Hematopoietic multipotent progenitor cell (in vitro differentiated cells): Measurements from ENCODE around the gene SUGP2. TPM values are rescaled to one million over a fixed set of nuclear protein-coding genes. Genes with fewer than 3 reads are reported as not detected.

Source experiments
- DNase-seq, 3 donors: peaks; one replicate each; pipeline ENCODE4 v3.0.0-alpha.2; 2011 to 2015; ENCODE audit warnings: low read depth in 2 of 3, low spot score in 2 of 3
- total RNA-seq: library from RNA; depleted of rRNA; stranded (reverse); fragments of >200 nt; gene quantifications from one replicate; pipeline ENCODE4 v1.2.3, GENCODE V29; 2012

Gene SUGP2
- total RNA-seq, 1 donor = 33.7 TPM

DNA sequence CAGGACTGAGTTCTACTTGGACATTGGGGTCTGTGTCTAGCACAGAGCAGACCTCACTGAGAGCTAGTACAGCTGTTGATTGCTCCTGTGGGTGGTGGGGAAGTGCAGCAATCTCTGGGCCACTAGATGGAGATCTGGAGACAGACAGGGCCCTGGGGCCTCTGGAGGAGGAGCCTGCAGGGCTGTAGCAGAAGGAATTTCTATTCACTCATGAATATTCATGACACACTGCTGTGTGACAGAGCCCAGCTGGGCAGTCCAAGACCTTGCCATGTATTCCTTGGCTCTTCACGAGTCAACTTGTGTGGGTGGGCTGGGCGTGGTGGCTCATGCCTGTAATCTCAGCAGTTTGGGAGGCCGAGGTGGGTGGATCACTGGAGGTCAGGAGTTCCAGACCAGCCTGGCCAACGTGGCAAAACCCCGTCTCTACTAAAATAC lies 37.5 kb downstream of the SUGP2 start:
- peak in 2 of 3 donors; percentile 50 to 51 for DNase-seq

DNA sequence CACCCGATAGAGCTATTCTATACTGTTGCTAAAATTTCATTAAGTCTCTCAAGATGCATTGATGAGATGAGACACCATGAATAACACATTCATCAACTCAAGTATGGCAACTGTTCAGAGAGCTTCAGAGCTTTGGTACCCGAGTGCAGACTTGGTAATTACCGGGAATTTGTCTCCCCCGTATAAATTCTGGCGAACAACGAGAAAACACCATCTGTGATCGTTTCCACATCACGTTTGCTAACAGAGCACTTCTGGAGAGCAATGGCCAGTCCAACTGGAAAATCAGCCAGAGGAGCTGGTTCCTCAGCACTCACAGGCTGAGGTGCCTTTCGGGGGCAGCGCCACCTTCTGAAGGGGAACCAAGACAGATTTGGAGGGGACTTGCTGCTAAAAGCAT lies 40.2 kb downstream of the SUGP2 start:
- no peak for DNase-seq

DNA sequence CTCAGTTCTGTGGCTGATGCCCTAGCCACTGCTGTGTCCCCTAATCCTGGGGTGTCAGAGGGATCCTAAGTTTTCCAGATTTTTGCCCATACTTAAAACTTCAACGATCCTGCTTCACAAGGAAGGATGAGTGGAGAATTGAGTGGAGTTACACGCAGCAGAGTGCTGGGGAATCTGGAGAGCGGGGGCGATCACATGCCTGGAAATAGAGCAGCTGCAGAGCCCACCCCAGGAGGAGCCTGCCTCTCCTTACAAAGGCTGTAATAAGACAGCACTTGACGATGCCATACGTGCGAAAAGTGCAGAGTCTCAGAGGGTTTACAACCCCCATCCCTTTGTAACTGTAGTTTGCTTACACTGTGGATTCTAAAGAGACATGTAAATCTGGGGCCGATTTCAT lies 40.6 kb downstream of the SUGP2 start:
- DNase-seq = no peak

DNA sequence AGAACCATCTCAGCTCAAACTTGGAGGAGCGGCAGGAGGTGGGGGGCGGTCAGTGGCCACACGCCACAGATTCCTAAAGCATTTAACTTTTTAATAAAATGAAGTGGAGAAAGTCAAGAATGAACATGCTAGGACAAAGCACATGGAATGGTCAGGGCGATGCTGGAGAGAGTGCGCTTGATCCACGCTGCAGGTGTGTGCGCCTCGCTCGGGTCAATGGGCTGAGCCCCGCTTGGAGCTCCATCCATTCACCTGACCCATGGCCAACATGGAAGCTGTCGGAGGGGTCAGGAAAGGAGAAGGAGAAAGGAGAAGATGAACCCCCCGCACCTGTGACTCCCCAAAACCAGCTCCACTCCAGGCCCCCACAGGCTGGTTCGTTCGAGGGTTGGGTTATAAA lies 41.8 kb downstream of the SUGP2 start:
- no peak for DNase-seq

DNA sequence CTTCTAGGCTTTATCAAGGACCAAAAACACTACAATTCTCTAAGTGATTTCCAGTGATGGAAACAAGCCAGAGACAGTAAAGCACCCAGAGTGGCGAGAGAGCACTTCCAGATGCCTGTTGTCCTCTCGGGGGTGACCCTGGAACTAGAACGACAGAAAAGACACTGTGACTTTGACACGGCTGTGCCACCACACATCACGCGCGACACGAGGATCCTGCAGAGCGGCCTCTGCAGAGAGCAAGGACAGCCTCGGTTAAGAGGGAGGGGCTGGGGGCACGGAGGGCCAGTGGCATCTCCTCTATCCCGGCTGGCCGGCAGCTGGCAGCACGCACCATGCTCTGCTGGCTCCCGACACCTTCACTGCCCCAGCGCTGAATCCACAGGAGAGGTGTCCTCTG lies 42.3 kb downstream of the SUGP2 start:
- no peak for DNase-seq

DNA sequence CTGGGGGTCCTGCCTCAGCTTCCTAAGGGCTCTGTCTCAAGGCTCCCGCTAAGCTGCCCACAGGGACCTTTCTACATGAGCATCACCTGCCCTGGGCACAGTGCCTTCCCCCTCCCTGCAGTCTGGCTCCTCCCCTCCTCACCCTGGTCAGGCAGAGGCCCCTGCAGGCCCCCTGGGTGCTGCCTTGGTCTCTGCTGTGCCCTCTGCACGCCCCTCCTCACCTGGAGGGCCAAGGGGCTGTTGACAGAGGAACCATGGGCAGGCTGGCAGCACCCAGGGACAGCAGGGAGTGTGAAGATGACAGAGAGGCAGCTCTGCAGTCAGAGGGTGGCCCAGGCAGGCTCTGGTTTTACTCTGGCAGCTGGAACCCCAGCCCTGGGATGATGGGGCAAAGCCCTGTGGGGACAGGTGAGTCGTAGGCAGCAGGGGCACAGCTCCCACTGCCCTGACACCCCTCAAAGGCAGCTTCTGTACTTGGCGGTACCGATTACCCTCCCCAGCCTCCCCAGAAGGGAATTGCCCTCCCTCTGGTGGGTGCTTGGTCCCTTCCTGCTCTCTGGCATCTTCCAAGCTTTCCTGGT lies 43.1 kb downstream of the SUGP2 start:
- no peak for DNase-seq

DNA sequence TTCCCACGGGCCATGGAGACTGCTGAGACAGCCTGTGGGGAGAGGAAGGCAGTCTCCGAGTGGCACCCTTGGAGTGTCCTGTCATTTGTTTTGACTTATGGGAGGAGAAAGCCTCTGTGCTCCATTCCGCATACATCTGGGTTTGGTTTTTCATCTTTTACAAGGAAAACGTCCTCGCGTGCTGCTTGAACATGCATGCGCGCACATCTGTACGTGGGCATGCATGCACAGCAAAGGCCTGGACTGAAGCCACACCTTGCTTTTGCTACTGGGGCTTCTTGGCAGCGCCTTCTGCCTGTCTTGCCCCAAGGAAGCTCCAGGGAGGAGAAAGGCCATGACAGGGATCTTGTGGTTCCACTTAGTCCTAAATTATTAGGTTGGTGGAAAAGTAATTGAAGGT lies 44.0 kb downstream of the SUGP2 start:
- DNase-seq = no peak

DNA sequence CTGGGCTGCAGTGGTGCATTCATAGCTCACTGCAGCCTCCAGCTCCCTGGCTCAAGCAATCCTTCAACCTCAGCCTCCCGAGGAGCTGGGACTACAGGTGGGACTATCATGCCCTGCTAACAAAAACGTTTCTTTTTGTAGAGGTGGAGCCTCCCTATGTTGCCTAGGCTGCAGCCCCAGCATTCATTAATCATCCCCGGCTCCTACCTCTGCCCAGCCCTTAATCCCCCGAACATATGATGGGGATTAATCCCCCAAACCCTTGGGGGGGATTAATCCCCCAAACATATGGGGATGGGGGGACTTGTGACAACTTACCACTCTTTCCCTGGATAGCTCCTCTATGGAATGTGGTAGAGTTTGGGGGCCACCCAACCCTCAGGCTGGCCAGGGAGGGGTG lies 45.9 kb downstream of the SUGP2 start:
- DNase-seq = no peak

DNA sequence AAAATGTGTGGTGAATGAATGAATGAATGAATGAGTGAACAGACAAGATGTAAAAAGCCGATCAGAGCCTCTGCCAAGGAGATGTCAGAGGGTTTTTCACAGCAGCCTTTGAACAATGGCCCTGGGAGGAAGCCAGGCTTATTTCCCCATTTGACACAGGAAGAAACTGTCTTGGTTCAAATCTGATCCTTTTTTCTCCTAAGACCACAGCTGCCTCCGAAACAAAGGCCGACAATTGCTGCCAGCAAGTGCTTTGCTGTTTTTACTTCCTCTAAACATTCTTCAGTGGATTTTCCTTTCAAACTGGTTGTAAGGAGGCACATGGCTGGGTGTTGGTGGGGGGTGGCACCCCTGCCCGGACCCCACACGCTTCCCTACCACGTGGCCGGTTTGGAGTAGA lies 48.1 kb downstream of the SUGP2 start:
- peak in 2 of 3 donors; percentile 47 to 78 for DNase-seq

DNA sequence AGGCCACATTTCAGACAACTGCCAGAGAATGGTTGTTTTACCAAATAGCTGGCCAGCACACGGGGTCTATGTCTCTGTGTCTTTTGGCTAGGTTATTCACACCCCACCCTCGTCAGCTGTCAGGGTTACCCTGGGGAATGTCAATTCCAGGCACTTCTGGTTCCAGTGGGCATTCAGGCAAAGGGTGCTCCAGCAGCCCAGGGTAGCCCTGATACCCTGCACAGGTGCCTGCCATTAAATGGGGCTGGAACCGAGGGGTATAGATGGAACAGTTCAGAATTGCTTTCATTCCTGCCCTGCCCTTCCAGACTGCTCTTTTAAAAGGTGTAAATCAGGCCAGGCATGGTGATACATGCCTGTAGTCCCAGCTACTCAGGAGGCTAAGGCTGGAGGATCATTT lies 49.1 kb downstream of the SUGP2 start:
- no peak for DNase-seq

DNA sequence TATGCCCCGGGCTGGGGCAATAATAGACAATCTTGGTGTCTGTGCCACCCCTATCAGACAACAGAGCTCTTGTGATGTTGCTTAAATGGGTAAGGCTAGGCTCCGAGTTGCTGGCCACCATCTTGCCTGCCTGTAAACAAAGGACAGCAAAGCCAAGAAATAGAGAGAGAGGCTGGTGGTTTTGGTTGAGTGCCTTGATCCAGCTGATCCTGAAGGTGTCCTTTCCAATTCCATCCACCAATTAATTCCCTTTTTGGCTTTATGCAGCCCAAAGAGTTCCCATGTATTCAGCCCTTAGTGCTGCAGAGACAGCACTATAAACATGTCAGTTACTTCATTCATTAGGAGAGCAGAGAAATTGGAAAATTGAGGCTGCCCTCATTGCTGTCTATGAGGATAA lies 50.6 kb downstream of the SUGP2 start:
- DNase-seq = no peak

DNA sequence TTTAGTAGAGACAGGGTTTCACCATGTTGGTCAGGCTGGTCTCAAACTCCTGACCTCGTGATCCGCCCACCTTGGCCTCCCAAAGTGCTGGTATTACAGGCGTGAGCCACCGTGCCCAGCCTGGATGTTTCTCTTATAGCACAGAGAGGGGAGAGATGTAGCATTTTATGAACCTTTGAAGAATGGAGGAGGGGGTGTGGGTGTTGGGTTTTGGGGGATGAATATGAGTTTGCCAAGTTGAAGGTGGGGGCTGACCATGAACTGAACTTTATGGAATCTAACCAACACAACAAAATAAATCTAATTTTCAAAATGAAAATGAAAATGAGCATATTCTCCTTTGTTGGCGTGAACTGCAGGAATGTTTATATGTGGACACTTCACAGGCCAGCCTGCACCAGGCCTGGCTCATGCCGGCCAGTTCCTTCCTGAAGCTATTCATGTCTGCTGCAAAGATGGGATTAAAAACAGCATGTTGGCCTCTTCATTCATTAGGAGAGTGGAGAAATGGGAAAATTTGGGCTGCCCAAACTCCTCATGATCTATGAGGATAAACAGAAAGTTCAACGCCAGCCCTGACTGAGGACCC lies 52.8 kb downstream of the SUGP2 start:
- no peak for DNase-seq

DNA sequence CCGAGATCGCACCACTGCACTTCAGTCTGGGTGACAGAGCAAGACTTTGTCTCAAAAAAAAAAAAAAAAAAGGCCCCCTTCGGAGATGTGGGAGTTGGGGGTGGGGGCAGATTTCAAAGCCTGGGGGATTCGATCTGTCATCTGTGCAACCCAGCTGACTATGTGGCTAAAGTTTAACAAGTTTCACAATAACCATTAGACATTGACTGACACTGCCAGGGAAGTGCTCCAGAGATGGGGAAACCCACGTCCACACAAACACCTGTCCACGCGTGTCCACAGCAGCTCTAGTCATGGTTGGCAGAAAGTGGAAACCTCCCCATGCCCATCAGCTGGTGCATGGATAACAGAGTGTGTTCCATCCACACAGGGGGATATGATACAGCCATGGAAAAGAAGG lies 54.7 kb downstream of the SUGP2 start:
- DNase-seq = no peak

DNA sequence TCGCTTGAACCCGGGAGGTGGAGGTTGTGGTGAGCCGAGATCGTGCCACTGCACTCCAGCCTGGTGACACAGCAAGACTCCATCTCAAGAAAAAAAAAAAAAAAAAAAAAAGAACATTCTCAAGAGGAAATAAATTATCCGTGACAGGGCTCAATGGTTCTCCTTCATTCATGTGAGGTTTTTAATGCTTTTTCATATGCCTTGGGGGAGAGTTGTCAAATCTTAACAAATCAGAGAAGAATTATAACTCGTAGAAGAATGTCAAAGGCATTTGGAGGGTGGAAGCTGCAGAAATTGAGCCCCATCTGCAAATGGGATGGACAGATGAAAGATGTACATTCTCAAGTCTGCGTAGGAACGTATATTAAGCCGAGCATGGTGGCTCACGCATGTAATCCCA lies 57.4 kb downstream of the SUGP2 start:
- peak in 1 of 3 donors; percentile 29 for DNase-seq

DNA sequence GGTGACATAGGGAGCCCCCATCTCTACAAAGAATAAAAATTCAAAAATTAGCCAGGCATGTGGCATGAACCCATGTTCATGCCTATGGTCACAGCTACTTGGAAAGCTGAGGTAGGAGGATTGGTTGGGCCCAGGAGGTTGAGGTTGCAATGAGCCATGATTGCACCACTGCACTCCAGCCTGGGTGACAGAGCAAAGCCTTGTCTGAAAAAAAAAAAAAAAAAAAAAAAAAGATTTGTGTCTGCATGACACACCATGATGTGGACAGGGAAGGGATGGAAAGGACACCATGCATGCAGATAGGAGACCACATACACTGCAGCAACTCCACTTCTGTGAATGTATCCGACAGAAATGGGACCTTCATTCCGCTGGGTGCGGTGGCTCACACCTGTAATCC lies 58.3 kb downstream of the SUGP2 start:
- no peak for DNase-seq

DNA sequence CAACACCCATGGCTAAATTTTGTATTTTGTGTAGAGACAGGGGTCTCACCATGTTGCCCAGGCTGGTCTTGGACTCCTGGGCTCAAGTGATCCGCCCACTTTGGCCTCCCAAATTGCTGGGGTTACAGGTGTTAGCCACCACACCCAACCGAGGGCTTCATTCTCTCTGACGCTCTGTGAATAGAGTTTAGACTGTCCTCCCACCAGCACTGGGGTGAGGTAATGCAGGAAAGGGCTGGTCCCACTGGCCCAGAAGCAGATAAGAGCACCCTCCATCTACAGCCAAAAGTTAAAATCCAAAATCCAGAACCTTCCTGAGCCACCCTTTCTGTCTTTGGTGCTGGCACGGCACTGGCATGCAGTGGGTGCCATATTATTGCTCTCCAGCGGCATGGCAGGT lies 60.5 kb downstream of the SUGP2 start:
- no peak for DNase-seq

DNA sequence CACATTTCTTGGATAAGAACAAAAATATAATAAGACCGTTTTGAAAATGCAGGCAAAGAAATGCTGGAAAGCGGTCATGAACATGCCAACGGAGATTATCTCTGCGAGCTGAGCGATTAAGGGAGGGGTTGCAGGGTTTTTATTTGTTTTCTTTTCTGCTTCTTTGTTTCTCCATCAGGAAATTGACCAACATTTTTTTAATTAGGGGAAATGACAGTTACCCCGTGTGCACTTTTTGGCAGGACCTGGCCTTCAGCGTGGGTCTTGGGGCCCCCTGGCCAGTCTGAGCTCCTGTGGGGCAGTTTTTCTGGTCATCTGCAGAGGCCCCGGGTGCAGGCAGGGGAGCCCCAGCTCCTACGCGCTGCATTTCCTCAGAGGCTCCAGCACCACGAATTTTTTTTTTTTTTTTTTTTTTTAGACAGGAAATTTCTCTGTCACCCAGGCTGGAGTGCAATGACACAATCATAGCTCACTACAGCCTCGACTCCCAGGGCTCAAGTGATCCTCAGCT lies 61.0 kb downstream of the SUGP2 start:
- peak in 2 of 3 donors; percentile 11 to 21 for DNase-seq

DNA sequence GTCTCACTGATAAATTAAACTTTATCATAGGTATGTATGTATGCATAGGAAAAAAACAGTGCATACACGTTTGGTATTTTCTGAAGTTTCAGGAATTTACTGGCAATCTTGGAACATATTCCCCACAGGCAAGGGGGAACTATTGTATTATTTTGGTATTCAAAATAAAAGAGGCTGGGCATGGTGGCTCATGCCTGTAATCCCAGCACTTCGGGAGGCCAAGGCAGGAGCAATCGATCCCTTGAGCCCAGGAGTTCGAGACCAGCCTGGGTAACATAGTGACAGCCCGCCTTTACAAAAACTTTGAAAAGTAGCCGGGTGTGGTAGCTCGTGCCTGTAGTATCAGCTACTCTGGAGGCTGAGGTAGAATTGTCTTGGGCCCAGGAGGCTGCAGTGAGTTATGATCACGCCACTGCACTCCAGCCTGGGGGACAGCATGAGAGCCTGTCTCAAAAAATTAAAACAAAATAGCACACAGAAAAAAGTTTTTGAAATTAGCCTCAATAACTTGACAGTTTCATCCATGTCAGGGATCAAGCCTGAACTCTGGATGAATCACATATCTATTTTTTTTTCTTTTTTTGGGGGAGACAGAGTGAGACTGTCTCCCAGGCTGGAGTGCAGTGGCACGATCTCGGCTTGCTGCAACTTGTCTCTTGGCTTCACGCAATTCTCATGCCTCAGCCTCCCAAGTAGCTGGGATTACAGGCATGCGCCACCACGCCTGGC lies 63.2 kb downstream of the SUGP2 start:
- DNase-seq = no peak

DNA sequence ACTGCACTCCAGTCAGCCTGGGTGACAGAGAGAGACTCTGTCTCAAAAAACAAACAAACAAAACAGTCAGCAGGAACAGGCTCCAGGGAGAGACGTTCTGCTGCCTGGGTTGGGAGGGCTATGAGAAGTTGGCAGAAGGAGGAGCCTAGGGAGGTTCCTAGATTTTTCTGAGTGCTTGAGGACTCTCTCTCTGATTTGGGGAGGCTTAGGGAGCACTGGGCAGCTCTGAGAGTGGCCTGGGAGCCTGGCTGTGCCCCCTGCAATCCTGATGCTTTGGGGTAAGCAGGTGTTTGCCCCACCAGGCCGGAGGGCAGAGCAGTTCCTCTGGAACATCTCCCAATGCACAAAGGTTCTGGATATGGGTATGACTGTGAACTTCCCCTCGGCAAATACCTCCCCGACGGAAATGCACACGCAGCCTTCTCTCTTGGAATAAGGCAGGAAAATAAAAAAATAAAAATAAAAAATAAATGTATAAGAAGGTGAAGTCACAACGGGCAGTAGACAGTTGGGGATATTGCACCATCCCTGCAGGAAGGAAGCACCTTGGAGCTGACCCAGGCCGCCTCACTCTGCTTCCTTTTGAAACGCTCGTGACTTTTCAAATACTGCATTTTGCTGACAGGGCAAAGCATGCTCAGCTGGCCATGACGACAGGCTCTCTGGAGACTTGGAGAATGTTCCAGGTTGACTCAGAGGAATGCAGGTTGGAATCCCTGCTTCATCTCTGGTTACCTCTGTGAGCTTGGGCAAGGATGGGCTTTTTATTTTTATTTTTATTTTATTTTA lies 65.8 kb downstream of the SUGP2 start:
- peak in 2 of 3 donors; percentile 65 to 79 for DNase-seq

DNA sequence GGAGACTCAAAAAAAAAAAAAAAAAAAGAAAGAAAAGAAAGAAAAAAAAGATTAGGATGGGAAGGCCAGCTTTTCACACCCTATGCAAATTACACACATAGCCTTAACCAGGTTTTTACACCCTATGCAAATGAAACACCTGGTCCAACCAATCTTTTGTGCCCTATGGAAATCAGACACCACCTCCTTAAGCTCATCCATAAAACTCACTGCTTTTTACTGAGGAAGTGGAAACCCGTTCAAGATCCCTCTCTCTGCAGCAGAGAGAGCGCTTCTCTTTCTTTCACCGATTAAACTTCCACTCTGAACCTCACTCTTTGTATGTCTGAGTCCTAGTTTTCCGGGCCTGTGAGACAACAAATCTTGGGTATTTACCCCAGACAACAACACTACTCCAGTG lies 67.0 kb downstream of the SUGP2 start:
- no peak for DNase-seq

DNA sequence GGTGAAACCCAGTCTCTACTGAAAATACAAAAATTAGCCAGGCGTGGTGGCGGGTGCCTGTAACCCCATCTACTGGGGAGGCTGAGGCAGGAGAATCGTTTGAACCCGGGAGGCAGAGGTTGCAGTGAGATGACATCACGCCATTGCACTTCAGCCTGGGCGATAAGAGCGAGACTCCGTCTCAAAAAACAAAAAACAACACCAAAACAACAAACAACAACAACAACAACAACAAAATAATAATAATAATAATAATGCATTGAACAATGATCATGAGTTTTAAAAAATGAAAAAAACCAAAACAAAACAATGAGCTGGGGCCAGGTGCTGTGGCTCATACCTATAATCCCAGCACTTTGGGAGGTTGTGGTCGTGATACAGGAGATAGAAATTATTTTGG lies 69.2 kb downstream of the SUGP2 start:
- no peak for DNase-seq
